T-helper 17 cell (primary cell): Measurements from ENCODE around the gene ONECUT3. TPM values are rescaled to one million over a fixed set of nuclear protein-coding genes. Genes with fewer than 3 reads are reported as not detected.
A peak's percentile ranks its signal among the peaks of the same experiment; 100 is the strongest.
"Not testable (repeated sequence)": the region's sequence is repeated elsewhere in the genome, so short reads cannot be mapped to it uniquely, and the experiment has no call there.

Experiments
- ATAC-seq: fragments of 150-1000 bp; cut with Tn5 transposase; 2 replicates; pipeline ENCODE4 v1.10.0; 2021; ENCODE audit warnings: mild to moderate bottlenecking, moderate library complexity
- DNase-seq, 3 donors: peaks; one replicate each; pipeline versions ENCODE4 v3.0.0 to v3.0.0-alpha.2; 2020 to 2021
- H3K9me3 ChIP-seq: one replicate; pipeline ENCODE4 v1.7.0; 2013; ENCODE audit warnings: low read length, mild to moderate bottlenecking; ENCODE audit not compliant: control insufficient read depth, poor library complexity, severe bottlenecking
- H3K27ac Mint-ChIP-seq: one replicate; pipeline ENCODE4 v1.8.0; 2022; ENCODE audit warnings: mild to moderate bottlenecking, moderate library complexity, mixed read lengths
- H3K27me3 Mint-ChIP-seq: one replicate; pipeline ENCODE4 v1.8.0; 2022; ENCODE audit warnings: mixed read lengths
- H3K36me3 Mint-ChIP-seq: one replicate; pipeline ENCODE4 v1.8.0; 2022; ENCODE audit warnings: low read depth, mixed read lengths
- H3K4me1 Mint-ChIP-seq: one replicate; pipeline ENCODE4 v1.8.0; 2022; ENCODE audit warnings: mild to moderate bottlenecking, mixed read lengths
- H3K4me3 Mint-ChIP-seq: one replicate; pipeline ENCODE4 v1.8.0; 2022; ENCODE audit warnings: mild to moderate bottlenecking, moderate library complexity, mixed read lengths
- total RNA-seq, 4 donors: library from RNA in 2 of 4; stranded (reverse) in 2 of 4; gene quantifications; one replicate each; pipeline ENCODE4 v1.2.3 and lab custom pipeline; 2022 to 2026

ONECUT3 gene
- total RNA-seq, 2 donors from 2014 or later, result not detected

DNA sequence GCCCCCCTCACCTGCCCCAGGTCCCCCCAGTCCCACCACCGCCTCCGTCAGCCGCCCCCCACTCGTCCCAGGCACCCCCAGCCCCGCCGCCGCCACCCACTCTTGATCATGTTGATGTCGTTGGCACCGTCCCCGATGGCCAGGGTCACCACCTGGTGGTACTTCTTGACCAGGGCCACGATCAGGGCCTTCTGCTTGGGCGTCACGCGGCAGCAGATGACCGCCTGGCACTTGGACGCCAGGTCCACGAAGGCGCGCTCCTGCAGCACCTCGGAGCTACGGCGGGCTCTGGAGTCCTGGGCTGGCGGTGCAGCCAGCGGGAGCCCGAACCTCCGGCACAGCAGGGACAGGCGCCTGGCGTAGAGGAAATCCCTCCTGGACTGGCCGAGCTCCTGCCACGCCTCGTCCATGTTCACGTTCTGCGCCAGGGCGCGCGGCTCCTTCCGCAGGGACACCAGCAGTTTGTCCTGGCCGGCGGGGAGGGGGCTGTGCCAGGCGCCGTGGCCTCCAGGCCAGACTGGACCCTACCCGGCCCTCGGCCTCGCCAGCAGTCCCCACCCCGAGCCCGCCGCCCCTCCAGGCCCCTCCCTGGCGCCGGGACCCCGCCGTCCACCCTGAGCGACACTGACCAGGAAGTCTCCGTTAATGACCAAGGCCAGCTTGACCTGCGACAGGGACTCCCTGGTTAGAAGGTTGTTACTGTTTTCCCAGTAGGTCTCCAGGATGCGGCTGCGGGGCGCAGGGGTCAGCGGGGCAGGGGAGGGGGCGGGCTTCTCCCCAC is 36.1 kb downstream of the ONECUT3 start:
- Mint-ChIP-seq H3K4me3 (no peak overlapping the region), H3K36me3 (no peaks in the 10 kb centered on the region), H3K27ac (no peak overlapping the region), H3K4me1 (no peaks in the 10 kb centered on the region), H3K27me3 (peaks cover 23% of the 10 kb centered on the region)
- H3K9me3 ChIP-seq, result no peaks in the 10 kb centered on the region
- DNase-seq (no peak), ATAC-seq (no peak)

- ATAC-seq (no peak), DNase-seq (no peak)
- Mint-ChIP-seq H3K27ac (no peak overlapping the region), H3K4me1 (no peaks in the 10 kb centered on the region), H3K27me3 (peaks cover 20% of the 10 kb centered on the region), H3K36me3 (no peaks in the 10 kb centered on the region), H3K4me3 (no peak overlapping the region)
- no peaks in the 10 kb centered on the region for H3K9me3 ChIP-seq
Measured at GRCh38 chr19:1790054-1790792, 36.9 kb downstream of the ONECUT3 start.

GRCh38 chr19:1791879-1792278 is 38.6 kb downstream of the ONECUT3 start:
- Mint-ChIP-seq H3K27ac (no peak overlapping the region), H3K4me1 (peaks cover 4% of the 10 kb centered on the region), H3K4me3 (no peak overlapping the region), H3K27me3 (peaks cover 15% of the 10 kb centered on the region), H3K36me3 (no peaks in the 10 kb centered on the region)
- no peak for ATAC-seq
- DNase-seq, result no peak
- no peaks in the 10 kb centered on the region for H3K9me3 ChIP-seq

GRCh38 chr19:1794424-1795172 is 41.3 kb downstream of the ONECUT3 start:
- Mint-ChIP-seq H3K36me3 (no peaks in the 10 kb centered on the region), H3K4me1 (peaks cover 4% of the 10 kb centered on the region), H3K27ac (no peak overlapping the region), H3K27me3 (peaks cover 7% of the 10 kb centered on the region), H3K4me3 (no peak overlapping the region)
- ATAC-seq (no peak), DNase-seq (no peak)
- no peaks in the 10 kb centered on the region for H3K9me3 ChIP-seq

DNA sequence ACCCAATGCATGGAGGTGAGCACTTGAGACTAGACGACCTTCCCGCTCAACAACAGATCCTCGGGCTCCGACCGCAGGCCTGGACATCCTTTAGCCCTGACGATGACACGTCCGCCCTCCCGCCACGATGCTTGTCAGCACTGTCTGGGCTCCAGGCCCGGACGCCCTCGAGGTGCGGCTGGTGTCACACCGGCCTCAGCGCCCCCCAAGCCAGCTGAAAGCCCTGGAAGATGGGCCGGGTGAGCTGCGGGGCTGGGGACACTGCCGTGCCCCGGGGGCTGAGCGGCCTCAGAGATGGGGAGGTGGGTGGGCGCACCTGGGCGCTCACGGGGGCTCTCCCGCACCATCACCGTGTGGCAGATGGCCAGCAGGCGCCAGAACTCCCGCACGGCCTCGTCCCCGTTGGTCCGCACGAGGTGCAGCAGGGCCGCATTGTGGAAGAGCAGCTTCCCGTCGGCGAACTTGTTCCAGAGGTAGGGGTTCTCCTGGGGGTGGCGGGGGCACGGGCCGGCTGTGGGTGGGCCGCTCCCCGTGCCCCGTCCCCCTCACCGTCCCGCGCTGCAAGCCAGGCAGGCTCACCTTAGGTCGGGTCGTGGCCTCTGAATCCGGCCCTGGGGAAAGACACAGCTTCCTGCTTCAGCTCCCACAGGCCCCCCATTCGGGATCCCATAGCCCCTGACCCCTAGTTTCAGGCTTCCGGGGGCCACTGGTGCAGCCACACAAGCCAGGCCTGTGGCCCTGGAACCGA is 43.3 kb downstream of the ONECUT3 start:
- no peak for ATAC-seq
- peak overlapping the region; percentile 12 for H3K4me3 Mint-ChIP-seq
- peaks cover 4% of the 10 kb centered on the region for H3K36me3 Mint-ChIP-seq
- peaks cover 4% of the 10 kb centered on the region for H3K4me1 Mint-ChIP-seq
- peaks cover 7% of the 10 kb centered on the region for H3K27me3 Mint-ChIP-seq
- DNase-seq, result no peak
- H3K9me3 ChIP-seq, result no peaks in the 10 kb centered on the region
- no peak overlapping the region for H3K27ac Mint-ChIP-seq

GRCh38 chr19:1797313-1797712 is 44.0 kb downstream of the ONECUT3 start:
- not testable (repeated sequence) for H3K4me1 Mint-ChIP-seq, DNase-seq, H3K36me3 Mint-ChIP-seq, H3K27ac Mint-ChIP-seq, H3K27me3 Mint-ChIP-seq, ATAC-seq, H3K9me3 ChIP-seq, H3K4me3 Mint-ChIP-seq

GRCh38 chr19:1799695-1800342 is 46.5 kb downstream of the ONECUT3 start:
- no peaks in the 10 kb centered on the region for H3K9me3 ChIP-seq
- peaks cover 4% of the 10 kb centered on the region for H3K36me3 Mint-ChIP-seq
- H3K27ac Mint-ChIP-seq, result peak overlapping the region; percentile 16
- no peak overlapping the region for H3K4me3 Mint-ChIP-seq
- H3K4me1 Mint-ChIP-seq, result peaks cover 6% of the 10 kb centered on the region
- ATAC-seq (no peak), DNase-seq (no peak)
- H3K27me3 Mint-ChIP-seq, result no peaks in the 10 kb centered on the region

DNA sequence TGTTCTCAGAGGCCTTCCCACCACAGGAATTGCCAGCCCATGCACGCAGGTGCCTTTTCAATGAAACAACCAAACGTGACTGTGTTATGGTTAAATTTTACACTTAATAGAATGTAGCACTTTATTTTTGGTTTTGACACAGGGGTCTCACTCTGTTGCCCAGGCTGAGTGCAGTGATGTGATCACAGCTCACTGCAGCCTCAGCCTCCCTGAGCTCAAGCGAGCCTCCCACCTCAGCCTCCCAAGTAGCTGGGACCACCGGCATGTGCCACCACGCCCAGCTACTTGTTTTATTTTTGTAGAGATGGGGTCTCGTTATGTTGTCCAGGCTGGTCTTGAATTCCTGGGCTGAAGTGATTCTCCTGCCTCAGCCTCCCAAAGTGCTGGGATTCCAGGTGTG is 51.6 kb downstream of the ONECUT3 start:
- no peaks in the 10 kb centered on the region for H3K9me3 ChIP-seq
- H3K4me1 Mint-ChIP-seq, result peaks cover 2% of the 10 kb centered on the region
- peaks cover 4% of the 10 kb centered on the region for H3K36me3 Mint-ChIP-seq
- no peak for ATAC-seq
- no peak for DNase-seq
- no peaks in the 10 kb centered on the region for H3K27me3 Mint-ChIP-seq
- no peak overlapping the region for H3K27ac Mint-ChIP-seq
- no peak overlapping the region for H3K4me3 Mint-ChIP-seq

GRCh38 chr19:1805401-1806183 is 52.3 kb downstream of the ONECUT3 start:
- no peak for ATAC-seq
- Mint-ChIP-seq H3K27me3 (no peaks in the 10 kb centered on the region), H3K27ac (no peak overlapping the region)

DNA sequence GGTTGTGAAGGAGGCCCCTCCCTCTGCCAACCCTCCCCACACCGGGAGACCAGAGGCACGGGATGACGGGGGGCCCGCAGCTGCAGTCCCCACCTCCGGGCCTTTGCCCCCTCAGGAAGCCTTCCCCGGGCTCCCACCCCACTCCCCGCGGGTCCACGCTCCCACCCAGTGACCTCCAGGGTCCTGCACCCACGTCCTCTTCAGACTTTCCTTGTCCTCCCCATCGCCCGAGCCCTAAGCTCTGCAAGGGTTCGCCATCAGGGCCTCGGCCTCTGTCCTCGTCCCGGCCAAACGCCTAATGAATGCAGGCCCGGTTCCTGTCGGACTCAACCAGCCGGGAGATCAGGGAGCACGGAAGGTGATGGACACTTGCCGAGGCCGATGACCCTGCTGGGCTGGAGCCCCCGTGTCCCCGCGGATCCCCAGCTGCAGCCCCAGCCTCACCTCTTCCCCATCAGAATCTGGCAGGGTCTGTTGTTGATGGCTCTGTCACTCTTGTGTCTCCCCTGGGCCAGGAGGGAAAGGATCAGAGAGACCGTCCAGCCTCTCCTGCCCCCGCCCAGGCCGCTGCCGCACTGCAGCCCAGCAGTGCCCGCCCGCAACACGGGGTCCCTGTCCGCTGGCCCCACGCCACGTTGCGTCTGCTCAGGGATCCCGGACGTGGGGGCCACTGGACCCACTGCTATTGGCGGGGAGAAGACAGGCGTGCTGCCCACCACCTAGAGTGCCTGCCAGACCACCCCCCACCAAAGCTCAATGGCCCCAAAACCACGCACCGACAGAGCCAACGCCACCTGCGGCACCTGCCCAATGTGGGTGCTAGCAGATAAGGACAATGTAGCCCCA is 53.1 kb downstream of the ONECUT3 start:
- Mint-ChIP-seq H3K27ac (no peak overlapping the region), H3K4me1 (peaks cover 3% of the 10 kb centered on the region), H3K4me3 (no peak overlapping the region), H3K27me3 (no peaks in the 10 kb centered on the region), H3K36me3 (no peaks in the 10 kb centered on the region)
- ATAC-seq (no peak), DNase-seq (no peak)
- no peaks in the 10 kb centered on the region for H3K9me3 ChIP-seq

More at GRCh38 chr19:1805401-1806183, 52.3 kb downstream of the ONECUT3 start:
- peaks cover 2% of the 10 kb centered on the region for H3K4me1 Mint-ChIP-seq
- no peaks in the 10 kb centered on the region for H3K36me3 Mint-ChIP-seq
- no peak overlapping the region for H3K4me3 Mint-ChIP-seq
- DNase-seq, result no peak
- no peaks in the 10 kb centered on the region for H3K9me3 ChIP-seq

DNA sequence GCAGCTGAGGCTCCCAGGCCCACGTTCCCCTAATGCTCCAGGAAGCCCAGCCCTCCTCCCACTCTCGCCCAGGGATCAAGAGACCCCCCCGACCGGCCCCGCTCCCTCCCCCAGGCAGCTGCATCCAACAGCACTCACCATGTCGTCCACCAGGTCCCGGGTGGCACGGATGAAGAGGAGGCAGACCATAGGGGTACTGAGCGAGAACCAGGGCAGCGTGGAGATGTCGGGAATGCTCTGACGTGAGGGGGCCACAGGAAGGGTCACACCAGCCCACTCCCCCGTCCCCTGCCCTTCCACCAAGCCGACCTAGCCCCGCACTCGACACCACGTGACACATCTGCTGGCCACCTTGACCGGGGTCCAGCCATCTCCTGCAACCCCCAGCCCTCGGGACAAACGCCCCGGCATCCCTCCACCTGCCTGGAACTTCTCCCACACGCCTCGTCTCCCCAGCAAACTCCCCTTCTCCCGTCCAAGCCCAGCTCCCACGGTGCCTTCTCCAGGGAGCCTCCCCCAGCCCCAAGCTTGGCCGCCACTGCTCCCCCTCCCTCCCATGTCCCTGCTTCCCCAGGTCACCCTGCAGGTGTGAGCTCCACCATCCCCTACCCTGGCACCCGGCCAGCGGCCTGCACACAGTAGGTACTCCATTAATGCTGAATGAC is 53.9 kb downstream of the ONECUT3 start:
- no peak overlapping the region for H3K27ac Mint-ChIP-seq
- DNase-seq, result no peak

More for the DNA sequence above, 53.9 kb downstream of the ONECUT3 start:
- H3K4me1 Mint-ChIP-seq, result peaks cover 5% of the 10 kb centered on the region
- H3K9me3 ChIP-seq, result no peaks in the 10 kb centered on the region
- ATAC-seq, result no peak
- H3K4me3 Mint-ChIP-seq, result no peak overlapping the region
- H3K36me3 Mint-ChIP-seq, result no peaks in the 10 kb centered on the region
- H3K27me3 Mint-ChIP-seq, result no peaks in the 10 kb centered on the region
